HG03442 (cell line): ENCODE results near the gene FAM83E.
"Not testable (repeated sequence)": the region's sequence is repeated elsewhere in the genome, so short reads cannot be mapped to it uniquely, and the experiment has no call there.

ENCODE experiments used
- ATAC-seq: cut with Tn5 transposase; IDR thresholded peaks from one replicate; pipeline ENCODE4 v1.9.1; 2021; ENCODE audit warnings: mild to moderate bottlenecking, moderate library complexity; ENCODE audit not compliant: unreplicated experiment

The FAM83E gene

DNA sequence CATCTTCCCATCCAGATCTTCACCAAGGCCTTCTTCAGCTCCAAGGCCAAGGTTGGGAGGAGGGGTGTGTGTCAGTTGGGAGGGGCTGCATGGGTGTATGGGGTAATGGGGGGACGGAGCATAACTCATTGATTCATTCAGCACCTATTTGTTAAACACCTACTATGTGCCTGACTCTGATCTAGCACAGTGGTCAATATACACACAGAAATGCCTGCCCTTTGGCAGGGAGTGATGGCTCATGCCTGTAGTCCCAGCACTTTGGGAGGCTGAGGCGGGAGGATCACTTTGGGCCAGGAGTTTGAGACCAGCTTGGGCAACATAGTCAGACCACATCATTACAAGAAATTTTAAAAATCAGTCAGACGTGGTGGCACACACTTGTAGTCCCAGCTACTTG, 27.5 kb downstream of the FAM83E start:
- no peak for ATAC-seq

GRCh38 chr19:48582168-48582567, 32.7 kb downstream of the FAM83E start:
- ATAC-seq: no peak

- no peak for ATAC-seq
Observed at GRCh38 chr19:48578891-48579290, 36.0 kb downstream of the FAM83E start.

DNA sequence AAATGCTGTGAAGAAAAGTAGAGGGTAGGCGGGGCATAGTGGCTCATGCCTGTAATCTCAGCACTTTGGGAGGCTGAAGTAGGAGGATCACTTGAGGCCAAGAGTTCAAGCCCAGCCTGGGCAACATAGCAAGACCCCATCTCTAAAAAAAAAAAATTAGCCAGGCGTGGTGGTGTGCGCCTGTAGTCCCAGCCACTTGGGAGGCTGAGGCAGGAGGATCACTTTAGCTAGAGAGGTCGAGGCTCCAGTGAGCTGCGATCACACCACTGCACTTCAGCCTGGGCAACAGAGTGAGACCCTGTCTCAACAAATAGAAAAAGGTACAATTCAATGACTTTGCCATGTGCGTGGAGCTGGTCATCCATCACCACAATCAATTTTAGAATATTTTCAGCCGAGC, 37.0 kb downstream of the FAM83E start:
- not testable (repeated sequence) for ATAC-seq

DNA sequence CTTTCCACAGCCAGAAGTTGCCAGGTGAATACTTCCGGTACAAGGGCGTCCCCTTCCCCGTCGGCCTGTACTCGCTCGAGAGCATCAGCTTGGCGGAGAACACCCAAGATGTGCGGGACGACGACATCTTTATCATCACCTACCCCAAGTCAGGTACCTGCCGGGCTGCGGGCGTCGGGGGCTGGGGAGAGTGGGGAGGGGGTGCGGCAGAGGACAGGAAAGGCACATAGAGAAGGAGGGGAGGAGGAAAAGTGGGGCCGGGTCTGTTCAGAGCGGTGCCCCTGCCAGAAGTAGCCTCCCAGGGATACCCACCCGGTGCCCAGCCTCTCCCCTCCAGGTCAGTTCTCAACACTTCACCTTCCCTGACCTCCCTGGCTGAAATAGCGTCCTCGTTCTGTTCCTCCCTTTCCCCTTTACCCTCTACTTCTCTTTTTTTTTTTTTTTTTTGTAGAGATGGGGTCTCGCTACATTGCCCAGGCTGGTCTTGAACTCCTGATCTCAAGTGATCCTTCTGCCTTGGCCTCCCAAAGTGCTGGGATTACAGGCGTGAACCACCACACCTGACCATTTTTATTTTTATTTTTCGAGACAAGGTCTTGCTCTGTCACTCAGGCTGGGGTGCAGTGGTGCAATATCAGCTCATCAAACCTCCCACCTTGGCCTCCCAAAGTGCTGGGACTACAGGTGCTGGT, 38.8 kb downstream of the FAM83E start:
- ATAC-seq: no peak

DNA sequence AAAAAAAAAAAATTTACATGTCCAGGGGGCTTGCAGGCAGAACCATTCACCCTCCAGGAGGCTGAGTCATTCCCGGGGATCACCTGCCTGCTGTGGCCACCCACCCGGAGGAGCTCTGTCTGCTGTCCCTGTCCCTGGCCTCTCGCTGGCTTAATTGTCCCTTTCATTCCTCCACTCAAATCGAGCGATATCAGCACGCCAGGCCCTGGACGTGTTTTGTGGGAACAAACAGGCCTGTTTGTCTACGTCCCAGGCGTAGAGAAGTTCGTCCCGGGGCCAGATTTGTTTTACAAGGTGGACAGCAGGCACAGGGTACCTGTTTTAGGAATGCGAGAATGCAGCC, 41.7 kb downstream of the FAM83E start:
- ATAC-seq: no peak

GRCh38 chr19:48571378-48572162, 43.3 kb downstream of the FAM83E start:
- no peak for ATAC-seq

GRCh38 chr19:48569814-48570213, 45.1 kb downstream of the FAM83E start:
- no peak for ATAC-seq

- no peak for ATAC-seq
Observed at GRCh38 chr19:48568345-48568886, 46.5 kb downstream of the FAM83E start.

GRCh38 chr19:48565090-48565489, 49.8 kb downstream of the FAM83E start:
- no peak for ATAC-seq
